Measurements from ENCODE around the gene BCORL1.
A peak's percentile ranks its signal among the peaks of the same experiment; 100 is the strongest.

BCORL1 gene

DNA sequence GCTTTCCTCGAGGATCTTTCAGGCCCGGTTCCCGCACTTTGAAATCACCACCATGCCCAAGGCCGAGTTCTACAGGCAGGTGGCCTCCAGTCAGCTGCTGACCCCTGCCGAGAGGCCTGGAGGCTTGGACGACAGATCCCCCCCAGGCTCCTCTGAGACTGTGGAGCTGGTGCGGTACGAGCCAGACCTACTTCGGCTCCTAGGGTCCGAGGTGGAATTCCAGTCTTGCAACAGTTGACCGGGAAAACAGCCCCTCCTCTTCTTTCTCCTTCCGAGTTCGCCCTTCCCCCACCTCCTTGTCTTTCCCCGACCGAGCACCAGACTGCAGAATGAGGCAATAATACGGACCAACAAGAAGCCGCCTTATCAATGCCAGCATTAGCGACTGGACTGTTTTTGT lies 73.5 kb downstream of the BCORL1 start:
- H3K4me3 ChIP-seq (ENCODE audit: low read depth, low read length) = no peak overlapping the region

DNA sequence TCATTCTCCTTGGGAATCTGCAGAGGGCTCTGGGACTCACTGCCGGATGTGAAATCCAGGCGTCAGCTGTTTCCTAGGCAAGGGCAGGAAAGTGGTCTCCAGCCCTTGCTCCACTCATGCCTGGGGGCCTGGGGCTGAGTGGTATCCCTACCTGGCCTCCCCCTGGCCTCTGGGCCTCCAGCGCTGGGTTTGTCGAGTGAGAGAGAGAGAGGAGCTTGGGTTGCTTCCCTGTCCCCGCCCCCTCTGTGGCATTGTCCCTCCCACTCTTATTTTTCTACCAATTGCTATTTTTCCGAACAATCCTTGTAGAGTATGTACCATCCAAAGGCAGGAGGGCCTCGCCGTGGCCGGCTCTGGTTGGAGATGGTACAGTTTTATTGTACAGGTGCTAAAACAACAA lies 74.8 kb downstream of the BCORL1 start:
- no peak overlapping the region for H3K4me3 ChIP-seq (ENCODE audit: low read depth, low read length)

DNA sequence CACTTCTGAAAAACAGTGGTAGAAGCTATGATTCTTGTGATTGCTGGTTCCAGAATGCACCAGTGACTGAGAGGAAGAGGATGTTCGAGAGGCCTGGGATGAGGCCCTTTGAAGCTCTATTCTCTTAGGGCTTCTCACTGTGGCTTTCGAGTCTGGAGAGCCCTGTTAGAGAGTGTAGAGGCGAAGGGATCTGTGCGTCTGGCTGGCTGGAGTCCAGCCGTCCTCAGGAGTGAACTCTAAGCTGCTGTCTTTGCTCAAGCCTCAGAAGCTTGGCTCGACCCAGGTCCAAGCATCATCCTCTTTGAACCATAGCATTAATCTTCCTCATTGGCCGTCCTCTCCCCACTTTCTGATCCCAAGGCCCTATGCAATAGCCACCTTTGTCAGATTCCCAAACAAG lies 76.2 kb downstream of the BCORL1 start:
- H3K4me3 ChIP-seq (ENCODE audit: low read depth, low read length) = no peak overlapping the region

DNA sequence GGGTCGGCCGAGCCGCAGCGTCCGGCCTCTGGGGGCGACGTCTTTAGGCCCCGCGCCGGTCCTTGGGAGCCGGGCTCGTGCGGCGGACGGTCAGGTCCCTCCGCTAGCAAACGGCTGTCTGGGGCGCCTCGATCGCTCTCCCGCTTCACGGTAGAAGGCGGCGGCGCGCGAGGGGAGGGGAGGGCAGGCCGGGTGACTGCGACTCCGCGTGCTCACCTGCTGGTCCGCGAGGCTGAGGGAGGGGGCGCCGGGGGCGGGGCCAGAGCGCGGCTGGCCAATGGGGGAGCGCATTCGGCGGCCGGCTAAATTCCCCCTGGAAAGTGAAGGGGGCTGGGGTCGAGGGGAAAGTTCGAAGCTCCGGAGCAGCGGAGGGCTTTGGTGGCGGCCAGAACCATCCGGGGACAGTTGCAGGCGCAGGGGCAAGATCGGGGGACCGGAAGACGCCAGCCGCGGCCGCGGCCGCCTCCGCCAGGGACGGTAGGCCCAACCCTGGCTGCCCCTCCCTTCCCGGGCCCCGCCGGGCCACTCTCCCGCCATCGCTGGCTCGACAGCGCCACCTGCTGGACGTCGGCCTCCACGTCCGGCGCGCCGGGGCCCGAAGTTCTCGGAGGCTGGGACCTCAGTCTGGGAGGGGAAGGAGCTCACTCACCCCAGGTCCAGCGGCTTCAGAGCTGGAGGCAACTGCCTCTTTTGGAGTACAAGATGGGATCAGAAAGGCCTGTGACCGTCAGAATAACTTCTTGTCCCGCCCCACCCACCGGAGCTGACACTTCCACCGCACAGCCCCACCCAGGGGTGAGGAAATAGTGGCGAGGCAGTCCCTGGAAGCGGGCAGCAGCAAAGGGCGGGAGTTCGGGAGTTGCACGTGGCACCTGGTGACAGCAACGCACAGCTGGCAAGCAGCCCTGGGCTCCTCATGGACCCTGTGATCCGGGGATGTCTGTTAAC lies 78.0 kb downstream of the BCORL1 start:
- peak overlapping the region; percentile 27 for H3K4me3 ChIP-seq (ENCODE audit: low read depth, low read length)

DNA sequence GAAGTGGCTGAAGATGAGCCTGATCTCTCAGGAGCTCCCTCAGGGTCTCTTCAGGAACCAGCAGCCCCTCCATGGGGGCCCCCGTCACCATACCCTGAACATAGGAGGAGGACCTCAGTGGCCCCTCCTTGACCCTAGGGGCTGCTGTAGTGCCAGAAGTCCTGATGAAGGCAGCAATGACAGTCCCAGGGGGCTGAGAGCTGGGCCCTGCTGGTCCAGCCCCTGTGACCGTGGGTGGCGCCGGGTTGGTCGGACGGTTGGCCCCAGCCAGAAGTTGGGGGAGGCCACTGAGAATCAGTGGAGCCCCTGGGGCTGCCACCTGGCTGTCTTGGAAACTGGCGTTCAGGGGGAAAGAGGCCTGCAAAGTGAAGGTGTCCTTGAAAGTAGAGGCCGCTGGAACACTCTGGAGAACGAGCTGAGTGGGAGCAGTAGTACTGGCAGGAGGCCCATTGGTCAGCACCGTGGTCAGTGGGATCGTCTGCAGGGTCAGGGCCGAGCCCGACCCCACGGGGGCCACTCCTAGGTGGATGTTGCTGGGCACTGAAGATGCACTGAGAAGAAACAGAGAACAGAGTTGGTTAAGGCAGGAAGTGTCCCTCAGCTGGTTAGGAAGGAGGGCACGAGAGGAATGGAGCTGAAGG lies 84.7 kb downstream of the BCORL1 start:
- H3K4me3 ChIP-seq (ENCODE audit: low read depth, low read length) = no peak overlapping the region

DNA sequence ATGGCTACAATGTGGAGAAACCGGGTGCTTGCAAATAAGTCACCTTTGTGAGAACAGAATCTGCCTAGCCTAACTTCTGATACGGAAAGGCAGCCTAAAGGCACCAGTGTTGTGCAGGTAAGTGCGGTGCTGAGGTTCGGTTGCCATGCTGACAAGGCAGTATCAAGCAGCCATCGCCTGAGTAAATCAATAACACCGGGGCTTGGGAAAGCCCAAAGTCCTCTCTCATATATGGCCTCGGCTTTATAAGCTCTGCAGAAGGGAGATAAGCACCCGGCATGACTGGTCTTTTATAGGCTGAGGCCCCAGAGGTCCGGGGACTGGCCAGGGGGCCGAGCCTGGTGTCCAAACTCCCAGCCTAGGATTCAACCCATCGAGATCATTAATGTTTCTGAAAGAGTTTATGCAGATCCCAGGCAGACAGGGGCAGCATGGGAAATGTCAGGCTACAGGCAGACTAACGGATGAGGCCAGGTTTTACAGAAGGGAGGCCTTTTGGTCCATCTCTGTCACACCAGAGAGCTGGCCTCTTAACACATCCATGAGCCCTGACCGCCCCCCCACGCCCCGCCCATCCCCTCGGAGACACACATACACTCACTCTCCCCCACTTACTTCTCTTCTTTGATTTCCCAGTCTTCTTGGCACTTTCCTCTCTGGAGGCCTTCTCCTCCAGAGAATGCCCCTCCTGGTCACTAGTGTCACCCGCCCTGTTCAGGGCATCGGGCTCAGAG lies 89.3 kb downstream of the BCORL1 start:
- H3K4me3 ChIP-seq (ENCODE audit: low read depth, low read length) = no peak overlapping the region

DNA sequence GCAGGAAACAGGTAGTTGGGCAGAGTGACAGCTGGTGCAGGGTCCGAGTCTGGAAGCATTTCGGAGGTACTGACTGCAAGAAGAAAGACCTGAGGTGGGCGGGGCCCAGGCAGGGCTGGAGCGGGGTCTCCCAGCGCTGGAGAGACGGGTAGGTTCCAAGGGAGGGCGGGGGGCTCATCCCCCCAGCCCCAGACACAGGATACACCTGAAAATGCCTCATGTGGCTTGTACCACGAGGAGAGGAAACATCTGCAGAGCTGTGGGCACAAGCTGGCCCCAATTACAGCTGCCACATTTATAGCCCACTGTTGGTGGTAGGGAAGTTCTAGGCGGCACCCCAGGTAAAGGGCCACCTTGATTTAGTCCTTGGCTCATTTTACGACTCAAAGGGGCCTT lies 89.9 kb downstream of the BCORL1 start:
- no peak overlapping the region for H3K4me3 ChIP-seq (ENCODE audit: low read depth, low read length)

DNA sequence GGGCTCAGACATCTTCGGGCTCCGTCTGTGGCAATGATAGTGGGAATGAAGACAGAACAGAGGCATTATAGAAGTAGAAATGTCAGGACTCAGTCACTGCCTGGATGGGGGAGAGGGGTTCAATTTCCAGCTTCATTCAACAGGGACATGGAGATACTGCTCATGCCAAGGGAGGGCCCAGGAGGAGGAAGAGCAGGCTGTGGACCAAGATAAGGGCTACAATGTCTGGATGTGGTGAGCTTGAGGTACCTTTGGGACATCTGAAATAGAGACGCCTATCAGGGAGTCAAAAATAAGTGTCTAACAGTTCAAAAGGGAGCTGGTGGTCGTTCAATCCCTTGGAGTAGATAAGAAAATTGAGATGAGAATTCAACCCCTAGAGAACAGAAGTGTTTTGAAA lies 93.3 kb downstream of the BCORL1 start:
- no peak overlapping the region for H3K4me3 ChIP-seq (ENCODE audit: low read depth, low read length)

DNA sequence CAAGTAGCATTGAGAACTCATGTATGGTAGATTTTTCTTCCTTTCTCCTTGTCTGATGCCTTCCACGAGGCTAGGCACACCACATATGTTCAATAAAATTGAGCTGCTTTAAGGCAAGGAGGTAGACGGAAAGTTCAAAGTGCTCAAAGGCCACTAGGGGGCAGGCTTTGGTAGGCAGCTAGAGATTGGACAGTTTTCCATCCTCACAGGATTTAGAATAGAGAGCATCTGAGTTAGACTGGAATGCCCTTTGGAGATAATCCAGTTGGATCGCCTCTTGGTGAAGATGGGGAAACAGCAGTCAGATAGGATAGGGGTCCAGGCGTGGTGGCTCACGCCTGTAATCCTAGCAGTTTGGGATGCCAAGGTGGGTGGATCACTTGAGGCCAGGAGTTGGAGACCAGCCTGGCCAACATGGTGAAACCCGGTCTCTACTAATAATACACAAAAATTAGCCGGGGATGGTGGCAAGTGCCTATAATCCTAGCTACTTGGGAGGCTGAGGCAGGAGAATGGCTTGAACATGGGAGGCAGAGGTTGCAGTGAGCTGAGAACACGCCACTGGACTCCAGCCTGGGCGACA lies 97.5 kb downstream of the BCORL1 start:
- H3K4me3 ChIP-seq (ENCODE audit: low read depth, low read length) = no peak overlapping the region

DNA sequence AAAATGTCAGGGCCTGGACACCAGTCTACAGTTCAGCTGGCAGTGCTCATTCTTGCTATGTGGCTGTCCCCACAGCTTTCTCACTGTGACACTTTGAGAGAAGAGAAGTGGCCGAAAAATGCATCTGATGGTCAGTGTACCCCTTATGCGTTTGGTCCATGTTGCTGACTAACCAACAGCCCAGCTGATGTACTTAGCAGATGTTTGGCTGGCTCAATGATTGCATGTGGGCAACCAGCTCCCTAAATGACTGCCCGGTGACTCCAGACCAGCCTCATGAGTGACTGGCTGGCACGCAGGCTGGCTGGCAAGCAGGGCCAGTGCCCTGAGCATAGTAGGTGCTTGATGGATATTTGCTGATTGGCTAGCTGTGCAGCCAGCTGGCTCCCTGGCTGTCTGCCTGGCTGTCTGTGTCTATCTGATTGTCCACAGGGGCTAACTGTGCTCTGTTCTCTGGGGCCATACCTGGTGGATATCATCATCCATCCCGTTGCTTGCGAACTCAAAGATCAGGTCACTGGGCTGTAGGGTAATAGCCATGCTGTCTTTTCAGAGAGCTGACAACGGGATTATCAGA lies 98.4 kb downstream of the BCORL1 start:
- H3K4me3 ChIP-seq (ENCODE audit: low read depth, low read length) = no peak overlapping the region

DNA sequence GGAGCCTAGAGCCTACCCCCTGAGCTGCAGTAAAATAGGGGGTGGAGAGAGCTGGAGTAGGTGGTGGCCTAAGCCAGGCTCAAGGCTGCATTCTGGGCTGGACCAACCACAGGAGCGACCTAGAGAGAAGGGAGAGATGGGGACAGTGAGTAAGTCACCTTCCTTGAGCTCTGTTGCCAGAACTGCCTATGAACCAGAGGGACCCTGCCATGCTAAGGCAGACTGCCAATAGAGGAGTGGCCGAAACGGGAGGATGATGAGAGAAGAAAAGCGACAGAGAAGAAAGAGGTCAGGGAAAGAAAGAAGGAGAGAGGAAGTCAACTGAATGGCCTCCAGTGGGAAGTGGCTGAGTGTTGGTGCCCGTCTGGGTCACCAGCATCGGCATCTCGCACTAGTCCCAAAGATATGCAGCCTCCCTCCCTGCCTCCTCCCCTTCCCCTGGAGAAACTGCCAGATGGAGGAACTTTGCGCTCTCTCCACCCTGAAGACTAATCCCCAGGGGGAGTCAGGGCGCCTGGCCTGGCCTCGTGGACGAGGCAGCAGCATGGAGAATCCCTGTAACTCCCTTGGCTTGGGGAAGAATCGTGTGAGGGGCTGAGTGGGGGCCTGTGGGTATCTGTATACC lies 99.1 kb downstream of the BCORL1 start:
- H3K4me3 ChIP-seq (ENCODE audit: low read depth, low read length) = no peak overlapping the region

DNA sequence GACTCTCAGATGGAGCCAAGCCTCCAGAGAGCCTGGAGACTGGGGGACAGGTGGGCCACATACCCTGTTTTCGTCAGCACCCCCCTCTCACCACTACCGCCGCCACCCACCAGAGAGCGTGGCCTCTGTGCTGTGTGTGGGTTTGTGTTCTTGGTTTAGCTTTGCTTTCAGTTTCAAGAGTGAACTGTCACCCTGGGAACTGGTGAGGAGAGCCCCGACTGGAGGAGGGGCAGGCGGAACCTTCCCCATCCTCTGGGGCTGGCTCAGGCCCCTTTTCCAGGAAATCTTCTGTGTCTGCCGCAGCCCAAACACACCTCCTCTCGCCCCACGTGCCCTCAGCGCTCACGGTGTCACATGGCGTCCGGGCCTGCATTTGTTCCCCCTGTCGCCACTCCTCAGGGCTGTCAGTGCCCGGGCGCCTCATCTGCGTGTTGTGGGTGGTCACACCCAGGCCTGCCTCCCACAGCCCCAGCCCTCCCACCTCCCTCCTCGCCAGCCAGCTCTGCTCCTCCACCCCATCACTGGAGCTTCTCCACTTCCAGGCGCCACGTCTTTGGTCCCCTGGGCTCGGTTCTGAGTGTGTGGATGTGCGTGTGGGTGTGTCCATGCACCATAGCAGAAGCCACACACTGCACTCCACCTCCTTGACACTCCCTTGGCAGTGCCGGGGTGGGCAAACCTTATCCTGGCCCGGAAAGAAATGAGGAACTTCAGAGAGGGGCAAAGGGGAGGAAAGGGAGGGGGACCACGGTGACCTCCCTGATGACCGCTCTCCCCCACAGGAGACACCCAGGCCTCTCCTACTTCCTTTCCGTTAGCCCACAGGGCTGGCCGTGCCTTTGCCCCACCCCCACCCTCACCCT lies 100.0 kb downstream of the BCORL1 start:
- no peak overlapping the region for H3K4me3 ChIP-seq (ENCODE audit: low read depth, low read length)

DNA sequence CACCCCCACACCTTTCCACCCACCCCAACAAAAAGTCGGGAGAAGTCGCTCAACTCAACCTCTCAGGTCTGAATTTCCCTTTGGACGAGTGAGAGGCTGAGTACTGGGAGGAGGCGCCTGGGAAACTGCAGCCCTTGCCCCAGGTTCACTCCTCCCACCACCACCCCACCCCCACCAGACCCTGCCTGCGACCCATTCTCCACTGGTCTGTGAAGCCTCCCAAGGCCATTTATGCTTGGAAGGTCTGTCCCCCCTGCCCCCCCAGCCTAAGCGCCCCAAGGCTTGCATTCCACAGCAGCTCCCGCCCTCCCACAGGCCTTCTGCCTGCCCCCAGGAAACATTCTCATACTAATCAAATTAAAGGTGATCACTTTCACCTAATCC lies 100.7 kb downstream of the BCORL1 start:
- no peak overlapping the region for H3K4me3 ChIP-seq (ENCODE audit: low read depth, low read length)

DNA sequence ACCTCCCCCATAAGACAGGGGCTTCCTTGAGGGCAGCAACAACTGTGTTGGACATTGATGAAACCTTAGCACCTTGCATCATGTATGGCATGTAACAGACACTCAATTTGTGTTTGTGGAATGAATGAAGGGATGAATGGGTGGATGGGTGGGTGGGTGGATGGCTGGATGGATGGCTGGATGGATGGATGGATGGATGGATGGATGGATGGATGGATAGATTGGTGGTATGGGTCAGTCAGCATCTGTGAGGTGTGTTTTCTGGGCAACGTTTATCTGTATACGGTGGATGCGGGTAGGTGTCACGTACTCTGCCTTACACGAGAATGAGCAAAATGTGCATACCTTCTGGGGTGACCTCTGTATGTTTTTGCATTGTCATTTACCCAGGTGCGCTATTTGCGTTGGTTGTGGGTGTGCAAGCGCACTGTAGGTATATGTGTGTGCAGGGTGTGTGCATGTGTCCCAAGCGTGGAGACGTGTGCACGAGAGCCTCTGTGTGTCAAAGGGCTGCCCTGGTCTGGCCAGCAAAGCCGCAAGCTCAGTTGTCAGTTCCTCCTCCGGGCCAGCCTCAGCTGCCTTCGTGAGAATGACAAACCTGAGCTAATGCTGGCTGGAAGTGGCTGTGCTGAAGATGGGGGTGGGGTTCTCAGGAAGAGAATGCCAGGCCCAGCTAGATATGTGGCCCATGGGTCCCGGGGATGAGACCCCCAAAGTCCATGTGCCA lies 101.4 kb downstream of the BCORL1 start:
- no peak overlapping the region for H3K4me3 ChIP-seq (ENCODE audit: low read depth, low read length)

DNA sequence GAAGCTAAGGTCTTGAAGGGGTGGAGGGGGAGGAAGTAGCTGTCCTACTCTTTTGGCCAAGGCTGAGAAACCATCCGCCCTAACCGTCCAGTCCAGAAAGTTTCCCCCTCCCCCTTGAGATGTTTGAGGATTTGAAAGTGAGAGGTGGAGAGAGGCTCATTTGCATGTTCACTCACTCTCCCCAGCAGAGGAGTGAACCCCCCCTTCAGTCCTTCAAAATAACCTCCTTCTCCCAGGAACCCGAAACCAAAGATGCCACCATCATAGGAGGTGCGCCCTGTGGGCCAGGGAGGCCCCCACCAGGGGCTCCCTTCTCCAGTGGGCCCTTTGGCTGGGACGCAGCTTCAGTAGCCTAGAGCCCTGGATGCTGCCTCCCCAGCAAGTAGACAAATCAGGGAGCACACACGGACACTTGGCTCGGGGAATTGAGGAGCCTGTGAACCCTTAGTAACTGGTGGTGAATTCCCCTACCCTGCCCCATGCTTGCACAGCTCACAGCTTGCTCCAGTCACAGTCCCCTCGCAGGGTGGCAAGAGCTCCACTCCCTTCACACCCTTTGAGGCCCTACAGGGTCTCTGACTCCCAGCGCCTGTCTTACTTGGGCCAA lies 102.3 kb downstream of the BCORL1 start:
- H3K4me3 ChIP-seq (ENCODE audit: low read depth, low read length) = no peak overlapping the region

DNA sequence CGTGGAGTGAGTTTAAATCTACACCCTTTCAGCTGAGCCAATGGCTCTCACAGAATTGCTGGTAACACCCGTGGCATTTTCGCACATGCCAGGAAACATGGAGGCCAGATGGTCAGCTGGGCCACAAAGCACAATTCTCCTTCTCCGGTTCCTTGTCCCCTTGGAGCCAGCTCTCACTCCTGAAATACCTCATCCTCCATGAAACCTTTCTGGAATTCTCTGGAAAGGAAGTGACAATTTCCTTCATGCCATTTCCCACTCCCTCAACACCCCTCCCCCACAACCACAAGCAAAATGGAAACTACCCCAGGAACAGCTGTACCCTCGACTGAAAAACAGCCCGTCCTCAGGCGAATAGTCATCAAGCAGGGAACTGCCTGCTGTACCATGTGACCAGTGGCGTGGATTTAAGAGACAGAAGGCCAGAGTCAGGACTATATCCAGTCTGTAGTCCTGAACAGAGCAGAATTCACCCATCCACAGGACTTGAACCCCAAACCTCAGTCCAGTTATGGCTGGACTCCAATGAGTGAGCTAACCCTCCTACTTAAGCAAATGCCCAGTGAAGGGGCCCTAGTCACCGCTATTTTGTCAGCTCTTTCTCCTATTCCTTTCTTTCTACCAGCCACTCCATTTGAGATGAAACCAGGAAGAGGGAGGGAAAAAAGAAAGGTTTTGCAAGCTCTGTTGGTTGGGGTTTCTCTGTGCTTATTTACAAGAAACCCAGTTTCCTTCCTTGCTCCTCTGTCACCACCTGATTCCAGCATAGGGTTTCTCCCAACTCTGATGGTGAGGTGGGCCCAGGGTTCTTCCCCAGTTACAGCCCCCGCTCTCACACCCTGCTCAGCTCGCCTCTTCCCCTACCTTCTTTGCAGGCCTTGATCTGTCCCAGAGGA lies 103.4 kb downstream of the BCORL1 start:
- no peak overlapping the region for H3K4me3 ChIP-seq (ENCODE audit: low read depth, low read length)

DNA sequence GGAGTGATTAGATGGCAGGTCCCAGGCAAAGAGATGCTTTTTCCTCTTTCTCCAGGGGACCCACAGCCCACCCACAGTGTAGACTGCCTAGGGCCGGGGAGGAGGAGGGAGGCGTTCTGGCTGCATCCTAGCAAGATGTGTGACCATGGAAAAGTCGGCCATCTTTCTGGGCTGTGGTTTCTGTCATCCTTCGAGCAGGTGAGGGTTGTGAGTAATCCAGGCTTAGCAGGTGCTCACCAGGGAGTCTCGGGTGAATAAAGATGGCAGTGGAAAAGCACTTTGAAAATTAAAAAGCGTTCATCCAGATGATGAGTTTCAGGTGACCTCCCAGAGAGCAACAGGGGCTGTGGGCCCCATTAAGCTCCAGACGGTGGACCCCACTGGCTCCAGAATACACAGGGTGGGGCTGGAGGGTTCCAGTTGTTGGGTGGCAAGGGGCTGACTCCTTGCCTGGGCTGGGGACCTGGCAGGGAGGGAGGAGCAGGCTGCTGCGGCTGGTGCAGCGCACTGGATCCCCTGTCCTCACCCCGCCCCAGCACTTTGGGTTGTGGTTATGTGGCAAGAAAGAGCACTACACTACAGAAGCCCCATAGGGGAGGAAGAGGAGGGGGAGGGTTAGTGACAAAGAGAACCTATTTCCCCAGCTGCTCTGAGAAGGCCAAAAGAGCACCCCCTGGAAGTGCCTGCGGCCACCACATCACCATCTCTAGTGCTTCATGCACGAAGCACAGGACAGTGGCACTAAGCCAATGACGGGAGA lies 104.2 kb downstream of the BCORL1 start:
- no peak overlapping the region for H3K4me3 ChIP-seq (ENCODE audit: low read depth, low read length)
